GM12891 (cell line): ENCODE data around the gene ING1.

Experiments used
- DNase-seq: peaks from one replicate; pipeline ENCODE4 v3.0.0; 2011; ENCODE audit warnings: low spot score; ENCODE audit not compliant: insufficient read length
- FAIRE-seq: peaks from 2 replicates; lab custom pipeline; 2011; peaks lifted over from hg19 to GRCh38; lab: Jason Lieb, UNC
- PAX5 ChIP-seq: IDR thresholded peaks from 2 replicates; pipeline ENCODE4 v1.6.1; 2011; ENCODE audit warnings: low read length, moderate library complexity, mild to moderate bottlenecking; ENCODE audit not compliant: insufficient read depth, severe bottlenecking
- POLR2A ChIP-seq: IDR thresholded peaks from 2 replicates; pipeline ENCODE4 v1.6.1; 2011; ENCODE audit warnings: low read depth, low read length, control low read depth
- POLR2AphosphoS5 ChIP-seq: IDR thresholded peaks from 2 replicates; pipeline ENCODE4 v1.6.1; 2011; ENCODE audit warnings: low read depth, low read length, control low read depth
- POU2F2 ChIP-seq: IDR thresholded peaks from 2 replicates; pipeline ENCODE4 v1.6.1; 2011; ENCODE audit warnings: low read depth, mild to moderate bottlenecking, control low read depth, low read length, moderate library complexity
- SPI1 ChIP-seq: IDR thresholded peaks from 2 replicates; pipeline ENCODE4 v1.6.1; 2011; ENCODE audit warnings: low read depth, low read length, control low read depth
- TAF1 ChIP-seq: IDR thresholded peaks from 2 replicates; pipeline ENCODE4 v1.6.1; 2011; ENCODE audit warnings: low read depth, low read length, control low read depth

The ING1 gene

GRCh38 chr13:110772091-110772984 lies 58.8 kb downstream of the ING1 start:
- DNase-seq (no peak), FAIRE-seq (no peak)
- TF ChIP-seq POLR2AphosphoS5 = no peak
- TF ChIP-seq TAF1 = no peak
- no peak for TF ChIP-seq PAX5
- no peak for TF ChIP-seq POU2F2
- no peak for TF ChIP-seq POLR2A
- no peak for TF ChIP-seq SPI1
